Esophagus mucosa (tissue), 1 donor: ENCODE results near the gene C4orf50. TPM values are rescaled to one million over a fixed set of nuclear protein-coding genes. Genes with fewer than 3 reads are reported as not detected.

ENCODE experiments used
- ATAC-seq: fragments of 200-7000 bp; cut with Tn5 transposase; one replicate; pipeline ENCODE4 v1.9.1; 2020
- total RNA-seq: library from RNA; stranded (reverse); gene quantifications from one replicate; pipeline ENCODE4 v1.2.4, GENCODE V29; 2023
- donor health status: DM: yes; HTN: yes; CAD: no.

The C4orf50 gene
- total RNA-seq, 1 donor from 2014 or later = 0.04 TPM

DNA sequence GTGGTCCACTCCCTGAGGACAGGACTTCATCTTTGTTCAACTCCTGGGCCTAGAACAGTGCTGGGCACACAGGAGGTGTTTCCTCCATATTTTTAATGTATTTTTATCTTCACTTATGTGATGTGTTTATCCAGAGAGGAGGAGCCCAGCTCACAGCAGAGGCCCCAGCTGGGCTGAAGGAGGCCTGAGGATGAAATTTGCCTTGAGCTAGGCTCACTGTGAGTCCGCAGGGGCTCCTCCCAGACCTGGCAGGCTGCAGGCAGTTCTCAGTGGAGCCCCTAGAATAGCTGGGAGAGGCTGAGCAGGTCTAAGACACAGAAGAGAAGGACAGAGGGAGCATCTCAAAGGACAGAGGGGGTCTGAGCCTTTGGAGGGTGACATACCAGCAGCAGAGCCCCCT is 26.8 kb downstream of the C4orf50 start:
- ATAC-seq = no peak

DNA sequence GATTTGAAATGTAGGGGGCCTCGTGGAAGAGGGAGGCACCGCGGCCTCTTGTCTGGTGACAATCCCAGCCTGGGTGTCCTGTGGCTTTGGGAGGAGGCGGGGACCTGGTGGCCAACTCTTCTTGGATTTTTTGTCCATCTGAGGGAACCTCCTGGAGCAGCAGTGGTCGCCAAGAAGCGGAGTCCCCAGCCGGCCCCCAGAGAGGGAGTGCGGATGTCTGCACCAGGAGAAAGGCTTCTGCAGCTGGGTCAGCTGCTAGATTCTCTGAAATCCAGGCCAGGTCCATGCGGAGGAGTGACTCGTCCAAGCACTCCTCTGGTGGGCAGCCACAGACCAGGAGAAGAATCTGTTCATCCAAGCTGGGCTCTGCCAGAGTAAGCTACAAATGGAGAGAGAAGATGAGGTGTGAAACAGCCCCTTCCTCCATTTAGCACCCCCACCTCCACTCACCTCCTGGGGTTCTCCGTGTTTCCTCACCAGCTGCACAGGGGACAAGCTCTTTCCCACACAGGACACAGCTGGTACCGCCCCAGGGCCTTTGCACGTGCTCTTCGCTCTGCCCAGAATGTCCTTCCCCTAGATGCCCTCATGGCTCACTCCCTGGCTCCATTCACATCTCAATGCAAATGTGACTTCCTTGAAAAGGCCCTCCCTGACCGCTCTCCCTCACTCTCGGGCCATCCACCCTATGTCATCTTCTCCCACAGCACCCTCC is 27.6 kb downstream of the C4orf50 start:
- no peak for ATAC-seq

GRCh38 chr4:5989236-5990225 is 28.7 kb downstream of the C4orf50 start:
- ATAC-seq = no peak

DNA sequence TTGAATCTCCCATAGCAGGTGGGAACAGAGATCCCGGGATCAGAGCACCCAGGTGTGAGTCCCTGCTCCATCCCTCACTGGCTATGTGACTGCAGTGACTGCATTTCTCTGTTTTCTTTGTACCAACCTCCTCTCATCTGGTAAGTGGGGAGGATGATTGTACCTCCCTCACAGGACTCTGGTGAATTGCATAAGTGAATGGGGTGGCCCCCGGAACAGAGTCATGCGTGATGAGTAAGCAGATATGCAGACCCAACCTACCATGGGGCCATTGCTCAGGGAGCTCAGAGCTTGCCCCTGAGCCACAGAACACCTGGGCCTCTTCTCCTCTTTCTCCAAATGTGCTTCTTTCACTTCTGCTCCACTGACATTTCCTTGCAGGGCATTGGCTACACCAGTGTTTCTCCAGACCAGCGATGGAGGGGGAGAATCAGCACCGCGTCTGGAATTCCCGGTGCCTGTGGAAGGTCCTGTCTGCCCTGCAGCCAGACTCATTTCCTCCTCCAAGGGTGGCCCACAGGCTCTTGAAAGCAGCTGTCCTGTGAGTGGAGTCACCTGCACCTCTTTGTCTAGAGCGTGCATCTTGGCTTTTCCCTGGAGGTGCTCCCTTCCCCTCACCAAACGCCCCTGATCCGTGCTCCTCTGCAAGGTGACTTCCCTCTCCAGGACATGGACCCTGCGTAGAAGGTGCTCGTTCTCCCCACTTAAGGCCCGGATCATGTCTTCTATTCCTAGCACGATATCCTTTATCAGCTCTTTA is 30.0 kb downstream of the C4orf50 start:
- no peak for ATAC-seq

GRCh38 chr4:5984843-5985242 is 33.4 kb downstream of the C4orf50 start:
- no peak for ATAC-seq

- ATAC-seq = no peak
These were observed 35.9 kb downstream of the C4orf50 start for GRCh38 chr4:5982156-5982973.

GRCh38 chr4:5980436-5981155 is 37.6 kb downstream of the C4orf50 start:
- no peak for ATAC-seq

GRCh38 chr4:5979981-5980380 is 38.2 kb downstream of the C4orf50 start:
- no peak for ATAC-seq

GRCh38 chr4:5976921-5977320 is 41.3 kb downstream of the C4orf50 start:
- no peak for ATAC-seq

GRCh38 chr4:5976431-5976830 is 41.8 kb downstream of the C4orf50 start:
- ATAC-seq = no peak

- ATAC-seq = no peak
These were observed 43.9 kb downstream of the C4orf50 start for GRCh38 chr4:5974321-5974720.

- no peak for ATAC-seq
These were observed 44.6 kb downstream of the C4orf50 start for GRCh38 chr4:5973486-5974220.

GRCh38 chr4:5973033-5973432 is 45.2 kb downstream of the C4orf50 start:
- no peak for ATAC-seq

GRCh38 chr4:5972571-5972970 is 45.7 kb downstream of the C4orf50 start:
- ATAC-seq = no peak

DNA sequence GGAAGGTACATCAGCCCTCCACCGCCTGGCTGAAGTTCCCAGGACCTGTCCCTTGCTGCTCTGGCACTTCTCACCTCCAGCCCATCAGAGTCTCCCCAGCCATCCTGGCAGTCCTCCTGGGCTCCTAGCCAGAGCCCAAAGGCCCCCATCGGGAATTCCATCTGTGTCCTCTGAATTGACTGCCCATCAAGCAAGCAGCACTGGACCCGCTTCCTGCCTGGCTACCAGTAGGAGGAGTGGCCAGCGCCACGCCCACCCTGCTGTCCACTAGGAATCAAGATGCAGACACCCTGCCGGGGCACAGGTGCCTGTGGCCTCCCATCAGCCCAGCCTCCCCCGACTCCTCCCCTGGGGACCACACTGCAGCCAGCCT is 47.2 kb downstream of the C4orf50 start:
- no peak for ATAC-seq

- ATAC-seq = no peak
These were observed 47.7 kb downstream of the C4orf50 start for GRCh38 chr4:5970381-5971077.

DNA sequence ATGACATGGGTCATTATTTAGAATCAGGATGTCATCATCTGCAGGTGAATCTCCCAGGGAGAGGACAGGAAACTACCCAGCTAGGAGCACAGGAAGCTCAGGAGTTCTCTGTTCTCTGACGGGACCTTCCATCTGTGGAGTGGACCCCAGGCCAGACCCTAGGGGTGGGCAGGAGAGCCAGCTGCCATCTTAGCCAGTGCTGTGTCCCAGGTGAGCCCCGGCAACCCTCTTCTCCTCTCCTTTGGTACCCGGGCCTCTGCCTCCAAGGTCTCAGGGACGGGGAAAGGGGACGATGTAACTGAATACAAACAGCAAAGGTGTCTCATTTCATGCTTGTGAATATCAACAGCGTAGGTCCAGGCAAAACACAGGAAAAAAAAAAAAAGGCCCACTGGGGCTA is 48.5 kb downstream of the C4orf50 start:
- ATAC-seq = no peak

DNA sequence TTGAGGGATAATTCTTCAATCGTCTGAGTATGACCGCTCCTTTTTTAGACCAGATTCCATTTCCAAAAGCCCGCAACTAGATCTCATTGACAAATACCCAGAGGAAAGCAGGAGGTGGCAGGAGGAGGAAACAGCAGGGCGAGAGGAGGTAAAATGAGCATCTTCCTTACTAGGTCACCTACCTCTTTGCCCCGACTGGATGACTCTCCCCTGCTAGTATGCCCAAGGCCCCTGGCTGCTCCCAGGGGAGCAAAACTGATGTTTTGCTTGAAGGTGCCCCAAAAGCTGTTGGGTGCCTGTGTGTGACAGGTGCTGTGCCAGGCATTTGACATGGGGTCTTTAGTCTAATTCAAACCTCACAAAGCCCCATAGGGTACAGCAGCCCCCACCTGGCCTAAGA is 48.9 kb downstream of the C4orf50 start:
- no peak for ATAC-seq

GRCh38 chr4:5968246-5968645 is 50.0 kb downstream of the C4orf50 start:
- no peak for ATAC-seq

GRCh38 chr4:5967783-5968182 is 50.4 kb downstream of the C4orf50 start:
- no peak for ATAC-seq
